Fibroblast of pulmonary artery (primary cell): ENCODE data around the gene ANKS4B.
A peak's percentile ranks its signal among the peaks of the same experiment; 100 is the strongest.
"Not testable (repeated sequence)": the region's sequence is repeated elsewhere in the genome, so short reads cannot be mapped to it uniquely, and the experiment has no call there.

Source experiments
- DNase-seq: peaks from one replicate; pipeline ENCODE4 v3.0.0-alpha.2; 2010; ENCODE audit warnings: low read depth
- H3K4me3 ChIP-seq: replicated peaks from 2 replicates; pipeline ENCODE4 v1.5.1; 2011; ENCODE audit warnings: low read depth, mild to moderate bottlenecking, control low read depth, low read length, moderate library complexity
- TF ChIP-seq, protein P1 (sequence below): IDR thresholded peaks from 2 replicates; pipeline ENCODE4 v1.5.1; 2011; ENCODE audit warnings: mild to moderate bottlenecking, control low read depth, low read length, inconsistent platforms; ENCODE audit errors: missing control alignments

The ANKS4B gene

DNA sequence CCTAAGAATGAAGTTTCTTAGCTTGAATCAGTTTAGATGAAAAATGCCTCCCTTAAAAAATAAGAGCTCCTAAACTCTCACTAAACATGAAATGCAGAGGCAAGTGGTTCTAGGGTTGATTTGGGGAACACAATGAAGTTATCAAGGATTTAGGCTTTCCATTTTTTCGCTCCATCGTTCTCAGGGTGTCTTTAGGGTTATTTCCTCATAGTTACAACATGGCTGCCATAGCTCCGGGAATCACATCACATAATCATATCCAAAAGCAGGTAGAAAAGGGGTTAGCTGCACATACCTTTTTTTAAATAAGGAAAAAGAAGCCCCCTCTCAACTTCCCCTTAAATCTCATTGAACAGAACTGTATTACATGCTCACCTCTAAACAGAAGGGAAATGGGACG is 43.5 kb upstream of the ANKS4B start:
- TF ChIP-seq, protein P1, sequence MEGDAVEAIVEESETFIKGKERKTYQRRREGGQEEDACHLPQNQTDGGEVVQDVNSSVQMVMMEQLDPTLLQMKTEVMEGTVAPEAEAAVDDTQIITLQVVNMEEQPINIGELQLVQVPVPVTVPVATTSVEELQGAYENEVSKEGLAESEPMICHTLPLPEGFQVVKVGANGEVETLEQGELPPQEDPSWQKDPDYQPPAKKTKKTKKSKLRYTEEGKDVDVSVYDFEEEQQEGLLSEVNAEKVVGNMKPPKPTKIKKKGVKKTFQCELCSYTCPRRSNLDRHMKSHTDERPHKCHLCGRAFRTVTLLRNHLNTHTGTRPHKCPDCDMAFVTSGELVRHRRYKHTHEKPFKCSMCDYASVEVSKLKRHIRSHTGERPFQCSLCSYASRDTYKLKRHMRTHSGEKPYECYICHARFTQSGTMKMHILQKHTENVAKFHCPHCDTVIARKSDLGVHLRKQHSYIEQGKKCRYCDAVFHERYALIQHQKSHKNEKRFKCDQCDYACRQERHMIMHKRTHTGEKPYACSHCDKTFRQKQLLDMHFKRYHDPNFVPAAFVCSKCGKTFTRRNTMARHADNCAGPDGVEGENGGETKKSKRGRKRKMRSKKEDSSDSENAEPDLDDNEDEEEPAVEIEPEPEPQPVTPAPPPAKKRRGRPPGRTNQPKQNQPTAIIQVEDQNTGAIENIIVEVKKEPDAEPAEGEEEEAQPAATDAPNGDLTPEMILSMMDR, result no peak
- DNase-seq, result no peak
- no peak overlapping the region for H3K4me3 ChIP-seq

DNA sequence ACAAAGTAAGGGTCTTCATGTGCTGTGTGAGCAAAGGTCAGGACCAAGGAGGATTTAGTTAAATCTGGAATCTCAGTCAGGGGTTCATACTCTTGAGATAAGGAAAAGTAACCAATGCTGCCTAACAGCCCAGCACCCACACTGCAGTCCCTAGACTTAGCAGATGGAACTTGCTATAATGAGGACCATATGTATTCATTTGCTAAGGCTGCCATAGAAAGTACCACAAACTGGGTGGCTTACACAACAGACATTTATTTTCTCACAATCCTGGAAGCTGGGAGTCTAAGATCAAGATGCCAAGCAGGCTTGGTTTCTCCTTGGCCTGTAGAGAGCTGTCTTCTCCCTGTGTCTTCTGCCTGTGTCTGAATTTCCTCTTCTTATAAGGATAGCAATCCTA is 42.9 kb upstream of the ANKS4B start:
- no peak for DNase-seq
- TF ChIP-seq, protein P1, result no peak

DNA sequence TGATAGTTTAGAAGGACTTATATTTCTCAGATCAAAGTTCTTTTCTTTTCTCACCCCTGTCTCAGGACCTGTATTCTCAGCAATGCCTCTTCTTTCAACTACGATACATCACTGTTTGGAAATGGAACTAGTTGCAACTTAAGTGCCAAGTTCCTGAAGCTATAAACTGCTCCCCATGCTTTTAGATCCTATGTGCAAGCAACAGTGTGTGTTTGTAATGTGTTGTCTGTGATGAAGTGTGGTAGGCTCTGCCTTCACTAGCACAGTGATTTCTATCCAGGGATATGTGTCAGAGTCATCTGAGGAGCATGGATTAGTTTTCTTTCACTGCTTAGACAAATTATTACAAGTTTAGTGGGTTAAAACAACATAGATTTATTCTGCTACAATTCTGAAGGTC is 40.5 kb upstream of the ANKS4B start:
- DNase-seq, result no peak
- TF ChIP-seq, protein P1, result no peak

More for the DNA sequence above, 42.9 kb upstream of the ANKS4B start:
- no peak overlapping the region for H3K4me3 ChIP-seq

DNA sequence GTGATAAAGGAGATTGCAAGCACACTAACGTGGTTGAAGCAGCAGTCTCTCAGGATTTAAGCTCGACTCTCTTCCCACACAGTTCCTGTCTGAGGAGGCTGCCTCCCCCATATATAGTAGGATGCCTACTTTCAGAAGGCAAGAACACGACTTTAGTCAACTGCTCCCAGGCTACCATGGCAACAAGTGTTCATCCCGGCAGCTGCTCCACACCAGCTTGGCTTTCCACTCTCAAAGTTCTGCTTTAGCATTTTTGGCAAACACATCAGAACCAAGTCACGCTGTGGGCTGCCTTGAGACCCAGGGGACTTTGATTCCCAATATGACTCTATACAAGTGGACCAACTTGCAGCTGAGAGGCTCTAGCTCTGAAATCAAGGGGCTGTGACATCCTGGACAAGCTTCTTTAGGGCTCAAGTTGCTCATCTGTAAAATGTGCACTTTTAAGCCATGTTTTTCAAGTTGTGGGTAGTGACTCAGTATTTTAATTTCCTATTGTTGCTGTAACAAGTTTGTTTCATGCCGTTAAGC is 38.7 kb upstream of the ANKS4B start:
- TF ChIP-seq, protein P1, result no peak
- peak; percentile 7 for DNase-seq
- H3K4me3 ChIP-seq, result no peak overlapping the region

More for the DNA sequence above, 40.5 kb upstream of the ANKS4B start:
- H3K4me3 ChIP-seq, result no peak overlapping the region

DNA sequence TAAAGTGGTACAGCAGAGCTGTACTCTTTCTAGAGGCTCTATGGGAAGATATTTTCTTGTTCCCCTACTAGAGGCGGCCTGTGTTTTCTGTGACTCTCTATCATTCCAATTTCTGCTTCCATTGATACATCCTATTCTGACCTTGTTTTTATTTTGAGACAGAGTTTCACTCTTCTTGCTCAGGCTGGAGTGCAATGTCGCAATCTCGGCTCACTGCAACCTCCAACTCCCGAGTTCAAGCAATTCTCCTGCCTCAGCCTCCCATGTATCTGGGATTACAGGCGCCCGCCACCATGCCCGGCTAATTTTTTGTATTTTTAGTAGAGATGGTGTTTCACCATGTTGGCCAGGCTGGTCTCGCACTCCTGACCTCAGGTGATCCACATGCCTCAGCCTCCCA is 38.2 kb upstream of the ANKS4B start:
- H3K4me3 ChIP-seq, DNase-seq: not testable (repeated sequence)

DNA sequence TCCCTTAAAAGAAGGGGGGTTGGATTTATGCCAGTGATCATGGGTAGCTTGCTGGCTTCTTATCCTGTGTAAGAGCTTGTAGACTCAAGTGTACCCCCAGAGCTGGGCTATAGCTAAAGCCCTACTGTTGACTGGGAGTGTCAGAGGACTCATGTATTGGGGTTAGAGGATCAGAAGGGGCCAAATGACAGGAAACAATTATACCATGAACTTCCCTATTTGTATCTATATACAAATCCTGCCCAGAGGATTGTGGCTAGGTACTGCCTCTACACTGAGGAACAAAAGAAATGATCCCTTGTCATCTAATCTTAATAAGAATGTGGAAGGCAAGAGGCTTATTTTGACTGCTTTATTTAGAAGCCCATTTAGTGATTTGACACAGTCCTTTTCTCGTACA is 36.4 kb upstream of the ANKS4B start:
- DNase-seq, result no peak
- no peak overlapping the region for H3K4me3 ChIP-seq
- TF ChIP-seq, protein P1, result no peak

DNA sequence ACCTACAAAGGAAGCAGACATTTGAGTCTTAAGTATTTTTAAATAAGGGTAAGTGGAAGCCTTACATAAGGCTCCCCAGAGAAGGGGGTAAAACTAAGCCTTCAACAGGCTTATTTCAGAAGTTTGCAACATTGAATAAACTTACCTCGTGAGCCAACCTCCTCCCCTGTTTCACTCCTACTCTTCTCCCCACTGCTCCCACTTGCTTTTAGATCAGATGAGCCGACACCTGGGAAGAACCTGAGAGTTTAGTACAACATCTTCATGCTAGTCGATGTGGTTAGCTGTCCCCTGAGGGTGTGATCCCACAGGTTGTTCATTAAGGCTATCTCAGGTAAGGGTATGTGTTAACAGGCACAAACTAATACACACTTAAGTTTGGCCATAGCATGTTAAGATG is 35.9 kb upstream of the ANKS4B start:
- no peak overlapping the region for H3K4me3 ChIP-seq
- DNase-seq, result no peak
- TF ChIP-seq, protein P1, result no peak
